Esophagus (tissue), 2 donors: ENCODE measurements around the gene TRIP12. TPM values are rescaled to one million over a fixed set of nuclear protein-coding genes. Genes with fewer than 3 reads are reported as not detected.

Experiments used
- H3K27ac ChIP-seq, 2 donors: one replicate each; pipeline ENCODE4 v1.5.1; 2013; ENCODE audit warnings: low read depth in 2 of 2, mild to moderate bottlenecking in 2 of 2, inconsistent platforms in 1 of 2, low read length in 1 of 2, moderate library complexity in 1 of 2
- H3K27me3 ChIP-seq, 2 donors: one replicate each; pipeline ENCODE4 v1.6.1; 2013; ENCODE audit warnings: low read length in 2 of 2, control low read depth in 1 of 2, mild to moderate bottlenecking in 1 of 2; ENCODE audit not compliant: insufficient read depth in 2 of 2, control insufficient read depth in 1 of 2
- H3K36me3 ChIP-seq, 2 donors: one replicate each; pipeline ENCODE4 v1.6.1; 2013; ENCODE audit warnings: low read length in 1 of 2; ENCODE audit not compliant: control insufficient read depth in 2 of 2, insufficient read depth in 2 of 2
- H3K4me1 ChIP-seq, 2 donors: one replicate each; pipeline ENCODE4 v1.6.1; 2013; ENCODE audit warnings: low read length in 1 of 2; ENCODE audit not compliant: control insufficient read depth in 2 of 2, insufficient read depth in 2 of 2
- H3K4me3 ChIP-seq, 2 donors: one replicate each; pipeline ENCODE4 v1.5.1; 2013; ENCODE audit warnings: low read length in 2 of 2, mild to moderate bottlenecking in 2 of 2, low read depth in 1 of 2, moderate library complexity in 1 of 2
- H3K9me3 ChIP-seq, 2 donors: one replicate each; pipeline ENCODE4 v1.6.1; 2013; ENCODE audit warnings: mild to moderate bottlenecking in 2 of 2, low read depth in 1 of 2, low read length in 1 of 2, moderate library complexity in 1 of 2; ENCODE audit not compliant: control insufficient read depth in 2 of 2, insufficient read depth in 1 of 2
- WGBS, 2 donors: extraction: QIAGEN DNeasy Blood & Tissue Kit; methylation state at CpG; one replicate each; pipeline ENCODE4 v1.1.7; 2013; 5-methylcytosine and 5-hydroxymethylcytosine counted together
- polyA plus RNA-seq, 2 donors: library from polyadenylated mRNA; stranded (reverse); fragments of 200-250 nt; gene quantifications; one replicate each; pipeline ENCODE4 v1.2.3, GENCODE V29; 2013
- donor health status: healthy with polysubstance abuse.
- donor health status: Bipolar disorder and iron deficiency.

The TRIP12 gene
- polyA plus RNA-seq, 2 donors, result 17.9 to 25.8 TPM

GRCh38 chr2:229825476-229825875, 96.3 kb downstream of the TRIP12 start:
- Histone ChIP-seq H3K27ac (no peak overlapping the region), H3K4me1 (no peaks in the 10 kb centered on the region), H3K36me3 (peaks cover 0 to 8% of the 10 kb centered on the region in 2 donors), H3K27me3 (no peaks in the 10 kb centered on the region), H3K9me3 (no peaks in the 10 kb centered on the region), H3K4me3 (no peak overlapping the region)
- 80 to 84% methylated on average over 1 of the region's 1 CpG for WGBS, 2 donors

DNA sequence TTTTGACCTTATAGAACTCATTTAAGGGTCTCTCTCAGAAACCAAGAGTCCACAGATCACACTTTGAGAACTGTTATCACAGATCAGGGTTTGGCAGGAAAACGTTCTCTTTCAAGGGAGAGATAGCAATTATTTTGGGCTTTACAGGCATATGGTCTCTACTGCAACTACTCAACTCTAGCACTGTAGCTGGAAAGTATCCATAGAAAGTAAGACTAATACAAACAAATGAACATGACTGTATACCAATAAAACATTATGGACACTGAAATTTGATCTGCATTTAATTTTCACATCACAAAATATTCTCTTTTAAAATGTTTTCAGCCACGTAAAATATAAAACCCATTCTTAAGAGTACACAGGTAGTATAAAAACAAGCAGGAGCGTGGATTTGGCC, 100.5 kb downstream of the TRIP12 start:
- Histone ChIP-seq H3K27me3 (no peaks in the 10 kb centered on the region), H3K27ac (no peak overlapping the region), H3K4me1 (no peaks in the 10 kb centered on the region), H3K36me3 (peaks cover 0 to 8% of the 10 kb centered on the region in 2 donors), H3K4me3 (no peak overlapping the region), H3K9me3 (no peaks in the 10 kb centered on the region)
- WGBS, 2 donors, result 86 to 88% methylated on average over 3 of the region's 3 CpGs

GRCh38 chr2:229818230-229818629, 103.6 kb downstream of the TRIP12 start:
- no peaks in the 10 kb centered on the region for H3K36me3 ChIP-seq
- WGBS, 2 donors, result 85 to 88% methylated on average over 3 of the region's 3 CpGs
- H3K27me3 ChIP-seq, result no peaks in the 10 kb centered on the region
- no peak overlapping the region for H3K4me3 ChIP-seq
- no peaks in the 10 kb centered on the region for H3K9me3 ChIP-seq
- H3K4me1 ChIP-seq, result no peaks in the 10 kb centered on the region
- no peak overlapping the region for H3K27ac ChIP-seq

DNA sequence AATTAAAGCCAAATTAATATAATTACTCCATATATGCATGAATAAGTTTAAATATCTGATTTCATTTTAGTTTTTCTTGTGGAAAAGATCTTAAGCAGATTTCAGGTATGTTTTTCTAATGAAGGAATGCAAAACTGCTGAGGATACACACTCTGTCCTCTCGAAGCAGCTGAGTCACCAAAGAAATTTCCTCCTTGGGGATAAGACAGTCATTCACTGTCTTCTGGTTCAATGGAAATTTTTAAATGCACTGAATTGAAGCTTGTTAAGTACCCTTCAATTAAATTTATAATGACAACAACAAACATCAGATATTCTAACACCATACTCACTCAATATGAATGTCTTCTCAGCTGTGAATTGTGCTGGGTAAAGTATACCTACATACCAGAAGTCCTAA, 106.0 kb downstream of the TRIP12 start:
- H3K27ac ChIP-seq, result no peak overlapping the region
- H3K36me3 ChIP-seq, result peaks cover 0 to 2% of the 10 kb centered on the region in 2 donors
- whole genome bisulfite sequencing, 2 donors, result 52 to 64% methylated on average over 1 of the region's 1 CpG
- no peaks in the 10 kb centered on the region for H3K27me3 ChIP-seq
- H3K4me1 ChIP-seq, result no peaks in the 10 kb centered on the region
- H3K9me3 ChIP-seq, result no peaks in the 10 kb centered on the region
- no peak overlapping the region for H3K4me3 ChIP-seq

GRCh38 chr2:229815342-229815741, 106.5 kb downstream of the TRIP12 start:
- 80 to 81% methylated on average over 4 of the region's 4 CpGs for WGBS, 2 donors
- Histone ChIP-seq H3K9me3 (no peaks in the 10 kb centered on the region), H3K27ac (no peak overlapping the region)

GRCh38 chr2:229810786-229811185, 111.0 kb downstream of the TRIP12 start:
- H3K27ac ChIP-seq, result no peak overlapping the region
- H3K4me1 ChIP-seq, result no peaks in the 10 kb centered on the region
- H3K9me3 ChIP-seq, result no peaks in the 10 kb centered on the region
- H3K27me3 ChIP-seq, result no peaks in the 10 kb centered on the region
- WGBS, 2 donors, result 79 to 84% methylated on average over 3 of the region's 3 CpGs
- H3K4me3 ChIP-seq, result no peak overlapping the region
- peaks cover 4 to 10% of the 10 kb centered on the region in 2 donors for H3K36me3 ChIP-seq

More at GRCh38 chr2:229815342-229815741, 106.5 kb downstream of the TRIP12 start:
- H3K4me3 ChIP-seq, result no peak overlapping the region
- H3K27me3 ChIP-seq, result no peaks in the 10 kb centered on the region
- H3K4me1 ChIP-seq, result no peaks in the 10 kb centered on the region
- peaks cover 0 to 2% of the 10 kb centered on the region in 2 donors for H3K36me3 ChIP-seq

GRCh38 chr2:229805559-229805958, 116.2 kb downstream of the TRIP12 start:
- Histone ChIP-seq H3K4me1 (peaks cover 0 to 3% of the 10 kb centered on the region in 2 donors), H3K27me3 (no peaks in the 10 kb centered on the region), H3K27ac (no peak overlapping the region), H3K36me3 (peaks cover 6 to 15% of the 10 kb centered on the region in 2 donors), H3K4me3 (no peak overlapping the region), H3K9me3 (no peaks in the 10 kb centered on the region)
- 89 to 93% methylated on average over 6 of the region's 6 CpGs for WGBS, 2 donors

GRCh38 chr2:229802785-229803184, 119.0 kb downstream of the TRIP12 start:
- Histone ChIP-seq H3K27me3 (no peaks in the 10 kb centered on the region), H3K4me1 (peaks cover 0 to 3% of the 10 kb centered on the region in 2 donors), H3K36me3 (peaks cover 4 to 13% of the 10 kb centered on the region in 2 donors), H3K4me3 (no peak overlapping the region), H3K9me3 (no peaks in the 10 kb centered on the region), H3K27ac (no peak overlapping the region)
- WGBS, 2 donors, result 60 to 65% methylated on average over 5 of the region's 5 CpGs

GRCh38 chr2:229800997-229801754, 120.6 kb downstream of the TRIP12 start:
- Histone ChIP-seq H3K36me3 (peaks cover 4 to 12% of the 10 kb centered on the region in 2 donors), H3K4me1 (peaks cover 0 to 3% of the 10 kb centered on the region in 2 donors), H3K9me3 (no peaks in the 10 kb centered on the region), H3K27me3 (no peaks in the 10 kb centered on the region), H3K4me3 (no peak overlapping the region), H3K27ac (peak overlapping the region in 1 of 2 donors; percentile 0)
